ENCODE measurements around the gene ARFIP1. TPM values are rescaled to one million over a fixed set of nuclear protein-coding genes. Genes with fewer than 3 reads are reported as not detected.

ARFIP1 gene
- total RNA-seq, 1 experiment from 2014 or later = 35.8 TPM

DNA sequence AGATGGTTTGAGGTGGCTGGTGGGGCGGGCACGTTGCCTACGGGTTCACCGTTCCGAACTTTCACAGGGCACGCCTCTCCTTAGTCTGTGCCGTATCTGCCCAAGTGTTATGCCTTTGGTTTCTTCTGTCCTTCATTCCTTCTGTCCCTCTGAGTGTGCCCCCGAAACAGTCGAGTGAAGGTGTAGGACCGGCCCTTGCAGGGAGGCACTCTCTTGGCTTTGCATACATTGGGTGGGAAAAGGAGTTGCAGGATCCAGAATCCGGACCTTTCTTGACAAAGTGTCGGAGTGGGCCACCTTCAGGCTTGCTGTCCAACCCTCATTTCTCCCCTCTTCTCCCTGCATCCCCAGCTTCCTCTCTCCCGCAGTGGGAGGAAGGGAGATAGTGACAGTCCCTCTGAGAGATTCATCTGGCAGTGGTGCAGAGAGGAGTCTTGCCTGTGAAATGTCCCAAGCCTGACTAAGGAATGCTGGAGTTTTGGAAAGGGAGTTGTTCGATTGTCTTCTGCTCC lies 569 bp downstream of the ARFIP1 start:
- no peak for DNase-seq (ENCODE audit: low read depth)
- in situ Hi-C loops (cut with HindIII; ENCODE audit: low pct_unique_long_range_greater_than_20kb, low sequenced_read_pairs) = no loop called here

DNA sequence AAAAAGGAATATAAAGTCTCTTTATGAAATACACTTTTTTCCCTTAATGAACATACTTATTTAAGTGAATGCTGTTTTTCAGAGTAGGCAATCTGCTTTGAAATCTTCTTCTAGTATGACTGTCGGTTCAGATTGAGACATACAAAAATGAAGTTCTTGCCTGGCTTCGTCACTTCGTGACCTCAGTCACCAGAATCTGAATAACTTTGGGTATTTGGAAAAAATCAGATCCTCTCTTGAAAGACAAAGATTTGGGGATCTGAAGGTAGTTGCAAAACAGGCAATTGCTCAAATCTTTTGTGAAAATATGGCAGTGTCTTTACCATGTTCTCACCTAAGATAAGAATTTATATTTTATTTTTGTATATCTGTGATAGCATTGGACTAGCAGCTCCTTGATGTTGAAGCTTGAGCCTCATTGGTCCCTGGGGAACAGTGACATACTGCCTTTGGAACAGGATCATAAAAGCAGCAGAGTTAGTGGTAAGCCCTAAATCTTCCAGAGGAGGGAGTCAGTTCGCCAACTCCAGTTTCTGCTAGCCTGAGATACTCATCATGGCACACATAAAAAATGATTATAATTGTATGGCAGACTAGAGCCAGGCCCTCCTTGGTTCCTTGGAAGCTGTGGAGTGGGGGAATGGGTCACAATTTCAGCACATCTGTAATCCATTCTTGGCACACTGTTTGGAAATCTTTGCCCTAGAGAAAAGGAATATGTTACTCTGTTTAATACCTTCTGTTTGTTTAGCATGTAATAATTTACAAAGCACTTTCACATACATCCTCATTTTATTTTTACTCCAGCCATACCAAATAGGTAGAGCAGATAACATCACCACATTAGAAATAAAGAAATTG lies 5.0 kb downstream of the ARFIP1 start:
- in situ Hi-C loops (cut with HindIII; ENCODE audit: low pct_unique_long_range_greater_than_20kb, low sequenced_read_pairs) = no loop called here
- DNase-seq (ENCODE audit: low read depth) = peak; percentile 9

DNA sequence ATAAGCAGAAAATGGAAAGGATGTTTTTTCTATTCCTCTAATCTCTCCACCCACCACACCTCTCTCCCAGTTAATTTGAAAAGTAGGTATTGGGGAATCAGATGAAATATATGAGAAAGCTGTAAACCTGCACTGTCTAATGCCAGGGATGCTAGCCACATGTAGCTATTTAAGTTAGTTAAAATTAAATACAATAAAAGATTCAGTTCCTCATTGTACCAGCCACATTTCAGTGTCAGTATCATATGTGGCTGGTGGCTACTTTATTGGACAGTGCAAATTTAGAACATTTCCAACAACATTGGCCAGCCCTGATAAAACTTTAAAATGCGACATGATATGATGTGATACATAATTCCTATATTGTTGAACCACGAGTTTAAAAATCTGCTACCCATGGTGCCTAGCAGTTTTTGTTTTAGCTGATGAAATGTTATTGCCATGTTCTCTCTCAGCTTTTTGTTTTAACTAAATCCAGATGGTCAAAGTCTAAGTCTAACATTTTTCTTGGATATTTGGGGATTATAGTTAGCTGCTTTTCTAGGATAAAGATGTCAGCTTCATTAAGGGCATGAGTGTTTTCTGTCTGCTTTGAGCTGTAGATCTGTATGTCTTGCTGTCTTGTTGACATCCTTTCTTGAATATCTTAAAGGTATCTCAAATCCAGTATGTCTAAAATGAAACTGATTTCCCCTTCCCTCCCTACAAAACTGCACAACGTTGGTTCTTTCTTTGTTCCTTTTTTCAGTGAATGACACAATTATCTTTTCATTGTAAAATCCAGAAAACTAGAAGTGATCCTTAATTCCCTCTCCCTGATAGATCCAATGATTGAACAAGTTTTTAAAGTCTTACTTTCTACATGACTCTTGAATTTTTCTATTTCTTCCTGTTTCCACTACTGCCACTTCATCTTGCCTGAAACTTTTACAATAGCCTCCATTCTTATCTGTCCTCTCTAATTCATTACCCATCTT lies 6.2 kb downstream of the ARFIP1 start:
- in situ Hi-C loops (cut with HindIII; ENCODE audit: low pct_unique_long_range_greater_than_20kb, low sequenced_read_pairs) = no loop called here
- no peak for DNase-seq (ENCODE audit: low read depth)

- DNase-seq (ENCODE audit: low read depth) = no peak
- in situ Hi-C loops (cut with HindIII; ENCODE audit: low pct_unique_long_range_greater_than_20kb, low sequenced_read_pairs) = no loop called here
These were observed 6.9 kb downstream of the ARFIP1 start for GRCh38 chr4:152786627-152787026.

DNA sequence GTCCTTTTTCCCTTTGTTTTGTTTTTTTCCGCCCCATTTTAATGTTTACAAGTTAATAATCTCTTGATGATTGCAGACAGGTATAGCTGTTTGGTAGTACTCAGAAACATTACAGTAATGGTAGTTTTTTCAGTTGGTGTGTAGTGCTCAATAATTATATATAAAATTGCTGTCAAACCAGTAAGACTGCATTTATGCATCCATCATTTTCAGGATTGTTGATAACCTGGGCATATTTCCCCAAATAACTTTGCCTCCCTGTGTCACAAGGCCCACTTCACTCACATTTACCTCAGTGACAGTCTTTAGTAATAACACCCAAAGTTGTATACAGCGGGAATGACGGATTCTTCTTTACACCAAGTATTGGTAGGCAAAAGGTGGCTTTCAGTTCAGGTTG lies 16.1 kb downstream of the ARFIP1 start:
- in situ Hi-C loops (cut with HindIII; ENCODE audit: low pct_unique_long_range_greater_than_20kb, low sequenced_read_pairs) = no loop called here
- DNase-seq (ENCODE audit: low read depth) = no peak

DNA sequence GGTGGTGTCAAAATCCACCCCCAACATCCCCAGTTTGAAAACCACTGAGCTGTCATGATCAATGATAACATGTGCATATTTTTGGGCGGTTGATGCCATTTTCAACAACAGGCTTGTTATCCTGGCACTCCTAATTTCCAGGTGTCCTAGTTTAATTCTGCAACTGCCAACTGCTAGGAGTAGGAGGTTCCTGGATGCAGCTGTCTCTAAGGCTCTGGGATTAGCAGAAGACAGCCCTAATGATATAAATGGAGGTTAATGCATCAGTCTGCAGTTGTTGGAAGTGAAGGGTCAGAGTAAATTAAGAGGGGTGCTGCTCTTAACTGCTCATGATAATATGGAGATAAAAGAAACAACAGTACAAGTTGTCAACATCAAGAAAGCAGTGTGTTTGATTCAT lies 23.8 kb downstream of the ARFIP1 start:
- in situ Hi-C loops (cut with HindIII; ENCODE audit: low pct_unique_long_range_greater_than_20kb, low sequenced_read_pairs) = no loop called here
- DNase-seq (ENCODE audit: low read depth) = no peak

GRCh38 chr4:152805071-152805650 lies 25.4 kb downstream of the ARFIP1 start:
- in situ Hi-C loops (cut with HindIII; ENCODE audit: low pct_unique_long_range_greater_than_20kb, low sequenced_read_pairs) = no loop called here
- no peak for DNase-seq (ENCODE audit: low read depth)

DNA sequence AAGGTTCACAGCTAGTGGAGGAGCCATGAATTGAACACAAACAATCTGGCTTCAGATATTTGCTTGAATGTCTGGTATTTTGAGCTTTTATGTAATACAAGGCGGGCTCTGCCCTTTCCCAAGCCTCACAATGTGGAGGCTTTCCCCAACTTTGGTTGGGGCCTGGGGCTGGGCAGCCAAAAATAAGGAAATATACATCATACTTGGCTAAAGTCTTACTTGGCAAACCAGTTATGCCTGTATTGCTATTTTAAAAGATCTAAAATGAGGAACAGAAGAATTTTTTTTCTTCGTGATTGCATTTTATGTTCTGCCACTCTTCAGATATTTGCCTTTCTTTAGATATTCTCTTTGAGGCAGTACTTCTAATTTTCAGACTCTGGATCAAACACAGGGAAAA lies 26.1 kb downstream of the ARFIP1 start:
- in situ Hi-C loops (cut with HindIII; ENCODE audit: low pct_unique_long_range_greater_than_20kb, low sequenced_read_pairs) = no loop called here
- no peak for DNase-seq (ENCODE audit: low read depth)

GRCh38 chr4:152806501-152807125 lies 26.9 kb downstream of the ARFIP1 start:
- in situ Hi-C loops (cut with HindIII; ENCODE audit: low pct_unique_long_range_greater_than_20kb, low sequenced_read_pairs) = no loop called here
- DNase-seq (ENCODE audit: low read depth) = no peak

- DNase-seq (ENCODE audit: low read depth) = no peak
- in situ Hi-C loops (cut with HindIII; ENCODE audit: low pct_unique_long_range_greater_than_20kb, low sequenced_read_pairs) = no loop called here
These were observed 27.6 kb downstream of the ARFIP1 start for GRCh38 chr4:152807294-152807829.

DNA sequence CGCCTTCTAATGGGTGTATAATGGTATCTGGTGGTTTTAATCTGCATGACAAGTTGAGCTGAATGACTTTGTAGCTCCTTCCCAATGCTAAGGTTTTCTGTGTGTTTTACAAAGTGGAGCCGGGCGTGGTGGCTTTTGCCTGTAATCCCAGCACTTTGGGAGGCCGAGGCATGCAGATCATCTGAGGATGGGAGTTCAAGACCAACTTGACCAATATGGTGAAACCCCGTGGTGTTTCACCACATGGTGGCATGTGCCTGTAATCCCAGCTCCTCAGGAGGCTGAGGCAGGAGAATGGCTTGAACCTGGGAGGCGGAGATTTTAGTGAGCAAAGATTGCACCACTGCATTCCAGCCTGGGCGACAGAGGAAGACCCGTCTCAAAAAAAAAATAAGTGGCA lies 28.9 kb downstream of the ARFIP1 start:
- DNase-seq (ENCODE audit: low read depth) = no peak
- in situ Hi-C loops (cut with HindIII; ENCODE audit: low pct_unique_long_range_greater_than_20kb, low sequenced_read_pairs) = no loop called here

GRCh38 chr4:152810715-152811287 lies 31.0 kb downstream of the ARFIP1 start:
- no peak for DNase-seq (ENCODE audit: low read depth)
- in situ Hi-C loops (cut with HindIII; ENCODE audit: low pct_unique_long_range_greater_than_20kb, low sequenced_read_pairs) = no loop called here

- no peak for DNase-seq (ENCODE audit: low read depth)
- in situ Hi-C loops (cut with HindIII; ENCODE audit: low pct_unique_long_range_greater_than_20kb, low sequenced_read_pairs) = no loop called here
These were observed 35.3 kb downstream of the ARFIP1 start for GRCh38 chr4:152815078-152815477.

DNA sequence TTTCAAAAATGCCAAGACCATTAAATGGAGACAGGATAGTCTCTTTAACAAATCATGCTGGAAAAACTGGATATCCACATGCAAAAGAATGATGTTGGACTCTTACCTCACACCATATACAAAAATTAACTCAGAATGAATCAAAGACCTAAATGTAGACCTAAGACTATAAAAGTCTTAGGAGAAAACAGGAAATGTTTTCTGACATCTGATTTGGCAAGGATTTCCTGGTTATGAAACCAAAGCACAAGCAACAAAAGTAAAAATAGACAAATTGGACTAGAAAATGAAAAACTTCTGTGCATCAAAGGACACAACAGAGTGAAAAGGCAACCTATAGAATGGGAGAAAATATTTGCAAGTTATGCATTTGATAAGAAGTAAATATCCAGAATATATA lies 37.6 kb downstream of the ARFIP1 start:
- no peak for DNase-seq (ENCODE audit: low read depth)
- in situ Hi-C loops (cut with HindIII; ENCODE audit: low pct_unique_long_range_greater_than_20kb, low sequenced_read_pairs) = no loop called here

DNA sequence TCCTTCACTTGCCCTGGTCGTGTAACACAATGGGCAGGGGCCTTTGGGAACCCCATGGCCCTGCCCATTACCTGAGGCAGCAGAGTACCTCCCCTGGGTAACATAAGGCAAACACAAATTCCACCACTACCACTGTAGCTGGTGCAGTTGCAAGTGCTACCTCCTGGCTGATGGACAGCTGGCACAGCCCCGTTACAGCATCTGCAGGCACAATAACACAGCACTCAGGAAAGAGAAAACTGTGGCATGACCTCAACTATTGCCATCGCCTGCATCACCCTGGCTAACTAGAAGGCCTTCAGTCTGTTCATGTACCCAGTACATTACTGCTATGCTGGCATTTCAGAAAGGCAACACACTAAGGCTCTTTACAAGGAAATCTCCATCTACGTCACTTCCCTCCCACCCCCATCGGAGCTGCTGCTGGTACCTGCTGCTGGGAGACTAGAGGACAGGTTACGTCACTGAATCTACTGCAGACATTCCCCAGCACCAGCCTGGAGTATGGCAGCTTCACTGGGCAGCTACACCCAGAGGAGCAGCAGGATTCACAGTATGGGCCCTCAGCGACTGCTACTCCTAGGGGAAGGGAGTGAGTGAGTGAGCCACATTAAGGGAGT lies 39.4 kb downstream of the ARFIP1 start:
- DNase-seq (ENCODE audit: low read depth) = no peak
- in situ Hi-C loops (cut with HindIII; ENCODE audit: low pct_unique_long_range_greater_than_20kb, low sequenced_read_pairs) = no loop called here

DNA sequence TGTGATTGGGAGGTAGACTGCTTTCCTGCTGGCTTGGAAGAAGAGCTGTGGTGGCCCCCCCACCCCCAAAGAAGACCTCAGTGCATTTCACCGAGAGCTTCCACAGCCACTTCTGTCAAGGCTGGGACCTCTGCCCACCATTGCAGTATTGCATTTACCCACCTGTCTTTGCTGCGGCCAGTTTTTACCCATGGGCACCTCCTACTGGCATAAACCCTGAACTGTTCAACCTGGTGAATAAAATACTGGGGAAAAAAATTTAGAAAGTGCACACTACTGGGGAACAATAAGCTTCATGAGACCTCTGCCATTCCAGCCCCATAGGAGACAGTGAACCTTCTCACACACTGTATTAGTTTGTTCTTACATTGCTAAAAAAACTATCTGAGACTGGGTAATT lies 40.3 kb downstream of the ARFIP1 start:
- no peak for DNase-seq (ENCODE audit: low read depth)
- in situ Hi-C loops (cut with HindIII; ENCODE audit: low pct_unique_long_range_greater_than_20kb, low sequenced_read_pairs) = no loop called here

GRCh38 chr4:152822323-152822722 lies 42.6 kb downstream of the ARFIP1 start:
- in situ Hi-C loops (cut with HindIII; ENCODE audit: low pct_unique_long_range_greater_than_20kb, low sequenced_read_pairs) = no loop called here

More at GRCh38 chr4:152822323-152822722, 42.6 kb downstream of the ARFIP1 start:
- no peak for DNase-seq (ENCODE audit: low read depth)

Measured in Caki2 (cell line).